Measurements from ENCODE around the gene SGIP1.

DNA sequence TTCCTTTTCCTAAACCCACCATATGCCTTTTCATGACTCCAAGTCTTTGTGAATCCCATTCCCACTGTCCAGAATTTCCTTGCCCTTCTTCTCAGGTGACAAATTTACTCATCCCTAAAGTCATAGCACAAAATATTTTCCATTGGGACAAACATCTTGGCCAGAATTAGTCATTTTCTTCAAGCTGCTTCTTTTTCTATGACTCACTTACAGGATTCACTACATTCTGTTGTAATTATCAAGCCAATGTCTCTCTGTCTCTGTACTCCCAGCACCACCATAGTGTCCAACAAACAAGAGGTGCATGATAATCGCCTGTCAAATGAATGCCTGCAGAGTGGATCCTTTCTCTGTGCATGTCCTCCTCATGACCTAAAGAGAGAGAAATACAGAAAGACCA is 37.8 kb downstream of the SGIP1 start:
- no peak for TF ChIP-seq ZFX (IDR thresholded peaks at IDR 0.05; ENCODE audit: borderline replicate concordance)
- TF ChIP-seq, protein P1, sequence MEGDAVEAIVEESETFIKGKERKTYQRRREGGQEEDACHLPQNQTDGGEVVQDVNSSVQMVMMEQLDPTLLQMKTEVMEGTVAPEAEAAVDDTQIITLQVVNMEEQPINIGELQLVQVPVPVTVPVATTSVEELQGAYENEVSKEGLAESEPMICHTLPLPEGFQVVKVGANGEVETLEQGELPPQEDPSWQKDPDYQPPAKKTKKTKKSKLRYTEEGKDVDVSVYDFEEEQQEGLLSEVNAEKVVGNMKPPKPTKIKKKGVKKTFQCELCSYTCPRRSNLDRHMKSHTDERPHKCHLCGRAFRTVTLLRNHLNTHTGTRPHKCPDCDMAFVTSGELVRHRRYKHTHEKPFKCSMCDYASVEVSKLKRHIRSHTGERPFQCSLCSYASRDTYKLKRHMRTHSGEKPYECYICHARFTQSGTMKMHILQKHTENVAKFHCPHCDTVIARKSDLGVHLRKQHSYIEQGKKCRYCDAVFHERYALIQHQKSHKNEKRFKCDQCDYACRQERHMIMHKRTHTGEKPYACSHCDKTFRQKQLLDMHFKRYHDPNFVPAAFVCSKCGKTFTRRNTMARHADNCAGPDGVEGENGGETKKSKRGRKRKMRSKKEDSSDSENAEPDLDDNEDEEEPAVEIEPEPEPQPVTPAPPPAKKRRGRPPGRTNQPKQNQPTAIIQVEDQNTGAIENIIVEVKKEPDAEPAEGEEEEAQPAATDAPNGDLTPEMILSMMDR (IDR thresholded peaks at IDR 0.05): no peak

All from 22Rv1 (cell line).